Measurements from ENCODE around the gene ZFR2. TPM values are rescaled to one million over a fixed set of nuclear protein-coding genes. Genes with fewer than 3 reads are reported as not detected.

The ZFR2 gene
- total RNA-seq, 2 donors from 2014 or later, result not detected

DNA sequence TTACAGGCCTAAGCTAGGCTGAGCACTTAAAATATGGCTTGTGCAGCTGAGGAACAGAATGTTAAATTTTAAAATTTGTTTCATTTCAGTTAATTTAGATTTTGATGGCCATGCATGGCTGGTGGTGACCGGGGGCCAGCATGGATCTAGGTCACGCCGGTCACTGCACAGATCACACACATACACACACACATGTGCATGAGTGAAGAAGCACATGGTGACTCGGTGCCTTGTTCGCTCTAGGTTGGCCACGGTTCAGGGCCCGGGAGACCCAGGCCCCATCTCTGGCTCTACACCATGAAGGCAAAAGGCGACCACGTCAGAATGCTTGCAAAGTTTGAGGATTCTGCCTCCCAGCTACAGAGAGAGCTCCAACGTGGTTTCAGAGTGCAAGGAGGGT, 28.0 kb downstream of the ZFR2 start:
- Histone ChIP-seq H3K36me3 (no peaks in the 10 kb centered on the region), H3K9ac (ENCODE audit: low read depth in 2 of 2, low read length in 2 of 2) (no peak overlapping the region), H3K27ac (no peak overlapping the region), H3K4me3 (no peak overlapping the region), H3K27me3 (no peaks in the 10 kb centered on the region), H3K9me3 (no peaks in the 10 kb centered on the region), H3K4me1 (no peaks in the 10 kb centered on the region)
- no peak for TF ChIP-seq CTCF (IDR thresholded peaks at IDR 0.05)
- no peak for DNase-seq
- intact Hi-C loops (cut with DNase I), result no loop called here

GRCh38 chr19:3839941-3840340, 28.9 kb downstream of the ZFR2 start:
- Histone ChIP-seq H3K36me3 (no peaks in the 10 kb centered on the region), H3K27ac (no peak overlapping the region), H3K27me3 (no peaks in the 10 kb centered on the region), H3K4me3 (no peak overlapping the region), H3K9me3 (no peaks in the 10 kb centered on the region), H3K9ac (ENCODE audit: low read depth in 2 of 2, low read length in 2 of 2) (no peak overlapping the region), H3K4me1 (no peaks in the 10 kb centered on the region)
- TF ChIP-seq CTCF (IDR thresholded peaks at IDR 0.05), result no peak
- intact Hi-C loops (cut with DNase I), result no loop called here
- no peak for DNase-seq

GRCh38 chr19:3838661-3839060, 30.2 kb downstream of the ZFR2 start:
- no peak overlapping the region for H3K9ac ChIP-seq (ENCODE audit: low read depth in 2 of 2, low read length in 2 of 2)

DNA sequence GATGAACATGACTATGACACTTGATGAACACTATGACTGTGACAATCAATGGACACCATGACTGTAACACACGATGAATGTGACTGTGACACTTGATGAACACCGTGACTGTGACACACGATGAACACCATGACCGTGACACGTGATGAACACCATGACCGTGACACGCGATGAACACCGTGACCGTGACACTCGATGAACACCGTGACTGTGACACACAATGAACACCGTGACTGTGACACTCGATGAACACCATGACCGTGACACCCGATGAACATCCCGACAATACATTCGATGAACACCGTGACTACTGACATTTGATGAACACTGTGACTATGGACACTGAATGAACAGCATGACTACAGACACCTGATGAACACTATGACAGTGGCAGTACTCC, 30.9 kb downstream of the ZFR2 start:
- H3K27me3 ChIP-seq, result no peaks in the 10 kb centered on the region
- no peaks in the 10 kb centered on the region for H3K9me3 ChIP-seq
- no peak for DNase-seq
- H3K4me3 ChIP-seq, result no peak overlapping the region
- intact Hi-C loops (cut with DNase I), result no loop called here
- no peak for TF ChIP-seq CTCF (IDR thresholded peaks at IDR 0.05)
- no peak overlapping the region for H3K9ac ChIP-seq (ENCODE audit: low read depth in 2 of 2, low read length in 2 of 2)
- no peaks in the 10 kb centered on the region for H3K4me1 ChIP-seq
- no peak overlapping the region for H3K27ac ChIP-seq
- no peaks in the 10 kb centered on the region for H3K36me3 ChIP-seq

More at GRCh38 chr19:3838661-3839060, 30.2 kb downstream of the ZFR2 start:
- no peaks in the 10 kb centered on the region for H3K4me1 ChIP-seq
- H3K27ac ChIP-seq, result no peak overlapping the region
- TF ChIP-seq CTCF (IDR thresholded peaks at IDR 0.05), result no peak
- no peak for DNase-seq
- intact Hi-C loops (cut with DNase I), result no loop called here
- H3K36me3 ChIP-seq, result no peaks in the 10 kb centered on the region
- H3K9me3 ChIP-seq, result no peaks in the 10 kb centered on the region
- no peaks in the 10 kb centered on the region for H3K27me3 ChIP-seq
- H3K4me3 ChIP-seq, result no peak overlapping the region

DNA sequence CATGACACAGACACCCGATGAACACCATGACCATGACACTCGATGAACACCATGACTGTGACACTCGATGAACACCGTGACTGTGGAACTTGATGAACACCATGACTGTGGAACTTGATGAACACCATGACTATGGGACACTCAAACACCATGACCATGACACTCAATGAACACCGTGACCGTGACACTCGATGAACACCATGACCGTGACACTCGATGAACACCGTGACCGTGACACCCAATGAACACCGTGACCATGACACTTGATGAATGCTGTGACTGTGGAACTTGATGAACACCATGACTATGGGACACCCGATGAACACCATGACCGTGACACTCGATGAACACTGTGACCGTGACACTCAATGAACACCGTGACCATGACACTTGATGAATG, 31.5 kb downstream of the ZFR2 start:
- Histone ChIP-seq H3K36me3 (no peaks in the 10 kb centered on the region), H3K27ac (no peak overlapping the region), H3K9me3 (no peaks in the 10 kb centered on the region), H3K4me3 (no peak overlapping the region), H3K4me1 (no peaks in the 10 kb centered on the region), H3K27me3 (no peaks in the 10 kb centered on the region), H3K9ac (ENCODE audit: low read depth in 2 of 2, low read length in 2 of 2) (no peak overlapping the region)
- intact Hi-C loops (cut with DNase I), result no loop called here
- no peak for TF ChIP-seq CTCF (IDR thresholded peaks at IDR 0.05)
- DNase-seq, result no peak

- DNase-seq, result no peak
- Histone ChIP-seq H3K27ac (no peak overlapping the region), H3K27me3 (no peaks in the 10 kb centered on the region), H3K9me3 (no peaks in the 10 kb centered on the region), H3K4me3 (no peak overlapping the region), H3K4me1 (no peaks in the 10 kb centered on the region), H3K9ac (ENCODE audit: low read depth in 2 of 2, low read length in 2 of 2) (no peak overlapping the region), H3K36me3 (no peaks in the 10 kb centered on the region)
- intact Hi-C loops (cut with DNase I), result no loop called here
- TF ChIP-seq CTCF (IDR thresholded peaks at IDR 0.05), result no peak
These were observed 32.0 kb downstream of the ZFR2 start for GRCh38 chr19:3836887-3837286.
